Glutamatergic neuron (in vitro differentiated cells): ENCODE data around the gene SIL1. TPM values are rescaled to one million over a fixed set of nuclear protein-coding genes. Genes with fewer than 3 reads are reported as not detected.

ENCODE experiments used
- DNase-seq: peaks from one replicate; pipeline ENCODE4 v3.0.0; 2022
- H3K27ac Mint-ChIP-seq: one replicate; pipeline ENCODE4 v1.8.0; 2020; ENCODE audit warnings: mild to moderate bottlenecking, mixed read lengths, inconsistent platforms; ENCODE audit not compliant: unreplicated experiment
- H3K27me3 Mint-ChIP-seq: one replicate; pipeline ENCODE4 v1.8.0; 2020; ENCODE audit warnings: mild to moderate bottlenecking, moderate library complexity, mixed read lengths, inconsistent platforms; ENCODE audit not compliant: unreplicated experiment
- H3K36me3 Mint-ChIP-seq: one replicate; pipeline ENCODE4 v1.8.0; 2020; ENCODE audit warnings: mild to moderate bottlenecking, mixed read lengths, inconsistent platforms; ENCODE audit not compliant: unreplicated experiment
- H3K4me1 Mint-ChIP-seq: one replicate; pipeline ENCODE4 v1.8.0; 2020; ENCODE audit warnings: mild to moderate bottlenecking, low read depth, mixed read lengths, inconsistent platforms; ENCODE audit not compliant: unreplicated experiment
- H3K4me3 Mint-ChIP-seq: one replicate; pipeline ENCODE4 v1.8.0; 2020; ENCODE audit warnings: mild to moderate bottlenecking, mixed read lengths, inconsistent platforms; ENCODE audit not compliant: unreplicated experiment
- H3K9me3 Mint-ChIP-seq: one replicate; pipeline ENCODE4 v1.8.0; 2020; ENCODE audit warnings: mild to moderate bottlenecking, moderate library complexity, mixed read lengths, inconsistent platforms; ENCODE audit not compliant: unreplicated experiment
- CTCF ChIP-seq: fragments of 200-600 bp; sonication (generic); IDR thresholded peaks from one replicate; pipeline ENCODE4 v1.5.0; 2021; ENCODE audit not compliant: partially characterized antibody, unreplicated experiment
- total RNA-seq: library from RNA; stranded (reverse); fragmentation: NEBNext Ultra II Directional; extraction: Animal tissue kit (Norgen Biotek cat#: 25700); gene quantifications from one replicate; pipeline ENCODE4 v1.2.1, GENCODE V29; 2021; ENCODE audit not compliant: unreplicated experiment

SIL1 gene
- total RNA-seq, 1 donor from 2014 or later: 15.9 TPM

DNA sequence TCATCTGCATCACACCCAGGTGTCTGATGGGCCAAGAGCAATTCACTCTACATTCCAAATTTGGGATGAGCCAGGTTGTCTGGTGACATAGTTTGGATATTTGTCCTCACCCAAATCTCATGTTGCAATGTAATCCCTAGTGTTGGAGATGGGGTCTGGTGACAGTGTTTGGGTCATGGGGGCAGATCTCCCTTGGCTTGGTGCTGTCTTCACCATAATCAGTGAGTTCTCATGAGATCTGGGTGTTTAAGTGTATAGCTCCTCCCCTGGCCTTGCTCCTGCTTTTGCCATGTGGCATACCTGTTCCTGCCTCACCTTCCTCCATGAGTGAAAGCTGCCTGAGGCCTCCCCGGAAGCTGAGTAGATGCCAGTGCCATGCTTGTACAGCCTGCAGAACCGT lies 7.4 kb upstream of the SIL1 start:
- no peaks in the 10 kb centered on the region for H3K36me3 Mint-ChIP-seq
- H3K4me1 Mint-ChIP-seq: no peaks in the 10 kb centered on the region
- H3K9me3 Mint-ChIP-seq: no peaks in the 10 kb centered on the region
- no peak for DNase-seq
- no peak overlapping the region for H3K27ac Mint-ChIP-seq
- no peak overlapping the region for H3K4me3 Mint-ChIP-seq
- H3K27me3 Mint-ChIP-seq: peaks cover 2% of the 10 kb centered on the region
- no peak for TF ChIP-seq CTCF

- H3K4me3 Mint-ChIP-seq: no peak overlapping the region
- no peak overlapping the region for H3K27ac Mint-ChIP-seq
- H3K36me3 Mint-ChIP-seq: no peaks in the 10 kb centered on the region
- DNase-seq: no peak
- no peak for TF ChIP-seq CTCF
- no peaks in the 10 kb centered on the region for H3K9me3 Mint-ChIP-seq
- no peaks in the 10 kb centered on the region for H3K4me1 Mint-ChIP-seq
- H3K27me3 Mint-ChIP-seq: peaks cover 2% of the 10 kb centered on the region
Observed at GRCh38 chr5:139205124-139205523, 7.0 kb upstream of the SIL1 start.

DNA sequence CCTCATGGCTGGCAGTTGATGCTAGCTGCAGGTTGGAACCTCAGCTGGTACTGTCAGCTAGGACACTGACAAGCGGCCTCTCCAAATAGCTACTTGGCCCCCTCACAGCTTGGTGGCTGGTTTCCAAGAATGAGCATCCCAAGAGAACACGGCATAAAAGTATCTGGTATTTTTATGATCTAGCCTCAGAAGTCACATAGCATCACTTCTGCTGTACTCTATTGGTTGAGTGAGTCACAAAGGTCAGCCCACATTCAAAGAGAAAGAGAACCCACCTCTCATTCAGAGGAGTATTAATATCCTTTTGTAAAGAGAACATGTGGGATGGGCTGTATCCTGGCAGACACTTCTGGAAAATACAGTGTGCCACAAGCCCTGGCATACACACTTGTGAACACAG lies 6.0 kb upstream of the SIL1 start:
- Mint-ChIP-seq H3K4me3 (no peak overlapping the region), H3K4me1 (no peaks in the 10 kb centered on the region), H3K36me3 (no peaks in the 10 kb centered on the region), H3K27ac (no peak overlapping the region), H3K9me3 (no peaks in the 10 kb centered on the region), H3K27me3 (peaks cover 2% of the 10 kb centered on the region)
- no peak for TF ChIP-seq CTCF
- DNase-seq: no peak

DNA sequence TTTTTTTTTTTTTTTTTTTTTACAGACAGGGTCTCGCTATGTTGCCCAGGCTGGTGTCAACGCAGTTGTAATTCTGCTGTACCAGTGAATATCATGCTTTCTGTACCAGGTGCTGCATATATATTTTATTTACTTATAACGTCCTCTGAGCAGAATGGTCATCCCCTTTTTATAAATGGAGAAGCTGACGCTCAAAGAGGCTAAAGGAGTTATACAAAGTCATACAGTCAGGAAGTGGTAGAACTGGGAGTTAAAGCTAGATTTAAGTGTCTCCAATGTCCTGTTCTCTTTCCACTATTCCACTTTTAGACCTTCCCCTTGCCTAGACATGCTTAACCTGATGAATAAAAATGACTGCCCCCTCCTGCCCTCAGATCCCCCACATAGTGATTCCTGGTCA lies 1.2 kb upstream of the SIL1 start:
- no peak overlapping the region for H3K4me3 Mint-ChIP-seq
- peaks cover 2% of the 10 kb centered on the region for H3K9me3 Mint-ChIP-seq
- no peaks in the 10 kb centered on the region for H3K36me3 Mint-ChIP-seq
- peaks cover 6% of the 10 kb centered on the region for H3K27me3 Mint-ChIP-seq
- DNase-seq: no peak
- H3K27ac Mint-ChIP-seq: no peak overlapping the region
- no peak for TF ChIP-seq CTCF
- peaks cover 7% of the 10 kb centered on the region for H3K4me1 Mint-ChIP-seq

GRCh38 chr5:139196296-139196956 lies 1.7 kb downstream of the SIL1 start:
- Mint-ChIP-seq H3K27me3 (peaks cover 6% of the 10 kb centered on the region), H3K4me1 (peaks cover 8% of the 10 kb centered on the region), H3K27ac (no peak overlapping the region), H3K4me3 (no peak overlapping the region), H3K9me3 (peaks cover 7% of the 10 kb centered on the region), H3K36me3 (no peaks in the 10 kb centered on the region)
- no peak for TF ChIP-seq CTCF
- DNase-seq: no peak
